HEK293 (cell line): ENCODE data around the gene C18orf32.

Experiments
- CTCF ChIA-PET: fragments of 350-600 bp; formaldehyde crosslinking; extraction: SDS; loops from one replicate; lab custom pipeline; 2021; ENCODE audit warnings: antibody characterized with exemption; lab: Yijun Ruan, JAX
- POLR2A ChIA-PET: fragments of 300-600 bp; formaldehyde crosslinking; extraction: SDS; loops from one replicate; lab custom pipeline; 2020; ENCODE audit warnings: antibody characterized with exemption, inconsistent platforms; lab: Yijun Ruan, JAX
- H3K27ac ChIP-seq: fragments of 200-500 bp; sonication (Bioruptor generic); 2 replicates; pipeline ENCODE4 v1.5.1; 2014; ENCODE audit warnings: low read depth, low read length, control low read depth, inconsistent platforms; ENCODE audit errors: extremely low read depth
- H3K36me3 ChIP-seq, 2 experiments: fragments of 200-500 bp in 1 of 2; sonication (Bioruptor generic) in 1 of 2; 1 replicate in 1 of 2; 2 replicates in 1 of 2; pipeline ENCODE4 v1.5.1; 2014 to 2017; ENCODE audit warnings: inconsistent platforms in 2 of 2, low read length in 2 of 2; ENCODE audit not compliant: control insufficient read depth in 2 of 2, insufficient read depth in 1 of 2
- H3K4me1 ChIP-seq: fragments of 200-500 bp; sonication (Bioruptor generic); 2 replicates; pipeline ENCODE4 v1.5.1; 2014; ENCODE audit warnings: mild to moderate bottlenecking, low read length, inconsistent platforms; ENCODE audit not compliant: control insufficient read depth, insufficient read depth
- H3K4me3 ChIP-seq: 2 replicates; pipeline ENCODE4 v1.5.1; 2011; ENCODE audit warnings: low read depth, mild to moderate bottlenecking, control low read depth, low read length, moderate library complexity
- H3K9me3 ChIP-seq: fragments of 200-500 bp; sonication (Bioruptor generic); 2 replicates; pipeline ENCODE4 v1.5.1; 2014; ENCODE audit warnings: low read depth, low read length, inconsistent platforms; ENCODE audit not compliant: control insufficient read depth, insufficient read depth
- ATF2 ChIP-seq: fragments of 450-650 bp; formaldehyde crosslinking; IDR thresholded peaks from 2 replicates; pipeline ENCODE4 v1.5.1; 2016; ENCODE audit warnings: missing biosample characterization, missing genetic modification characterization, low read depth
- GLIS2 ChIP-seq: fragments of 450-650 bp; formaldehyde crosslinking; IDR thresholded peaks from 2 replicates; pipeline ENCODE4 v1.5.1; 2016; ENCODE audit warnings: missing biosample characterization, missing genetic modification characterization
- IKZF3 ChIP-seq: fragments of 450-650 bp; IDR thresholded peaks from 2 replicates; pipeline ENCODE4 v1.5.0; 2018; ENCODE audit warnings: missing biosample characterization, mild to moderate bottlenecking, missing genetic modification characterization, moderate library complexity
- KLF9 ChIP-seq: fragments of 450-650 bp; formaldehyde crosslinking; IDR thresholded peaks from 2 replicates; pipeline ENCODE4 v1.5.1; 2016; ENCODE audit warnings: missing biosample characterization, missing genetic modification characterization, low read depth
- SCRT1 ChIP-seq: fragments of 450-650 bp; formaldehyde crosslinking; IDR thresholded peaks from 2 replicates; pipeline ENCODE4 v1.5.1; 2016; ENCODE audit warnings: missing biosample characterization, missing genetic modification characterization, borderline replicate concordance
- SP2 ChIP-seq: fragments of 450-650 bp; formaldehyde crosslinking; IDR thresholded peaks from 2 replicates; pipeline ENCODE4 v1.5.1; 2016; ENCODE audit warnings: missing biosample characterization, missing genetic modification characterization
- SP3 ChIP-seq: fragments of 450-650 bp; formaldehyde crosslinking; IDR thresholded peaks from 2 replicates; pipeline ENCODE4 v1.5.1; 2016; ENCODE audit warnings: missing biosample characterization, missing genetic modification characterization
- SP7 ChIP-seq: fragments of 450-650 bp; formaldehyde crosslinking; IDR thresholded peaks from 2 replicates; pipeline ENCODE4 v1.5.1; 2016; ENCODE audit warnings: missing biosample characterization, missing genetic modification characterization
- TCF7L2 ChIP-seq: IDR thresholded peaks from 2 replicates; pipeline ENCODE4 v1.6.1; 2011; ENCODE audit warnings: low read depth, mild to moderate bottlenecking, inconsistent platforms, low read length, moderate library complexity, borderline replicate concordance
- ZFHX2 ChIP-seq: fragments of 450-650 bp; formaldehyde crosslinking; conservative IDR thresholded peaks from 2 replicates; pipeline ENCODE4 v1.5.1; 2016; ENCODE audit warnings: missing biosample characterization, missing genetic modification characterization
- ZNF16 ChIP-seq: fragments of 450-650 bp; formaldehyde crosslinking; IDR thresholded peaks from 2 replicates; pipeline ENCODE4 v1.5.1; 2016; ENCODE audit warnings: low read depth, missing biosample characterization, missing genetic modification characterization
- ZNF274 ChIP-seq, 2 experiments: fragments of 200-500 bp in 1 of 2; fragments of 450-650 bp in 1 of 2; sonication (Bioruptor generic) in 1 of 2; formaldehyde crosslinking in 1 of 2; IDR thresholded peaks; 2 replicates each; pipeline versions ENCODE4 v1.5.1 to v1.6.1; 2014 to 2016; ENCODE audit warnings: borderline replicate concordance in 1 of 2, inconsistent platforms in 1 of 2, low read length in 1 of 2, missing biosample characterization in 1 of 2, missing genetic modification characterization in 1 of 2
- ZNF292 ChIP-seq: fragments of 450-650 bp; formaldehyde crosslinking; IDR thresholded peaks from 2 replicates; pipeline ENCODE4 v1.5.1; 2016; ENCODE audit warnings: low read depth, missing biosample characterization, missing genetic modification characterization, borderline replicate concordance
- ZNF302 ChIP-seq: fragments of 450-650 bp; formaldehyde crosslinking; IDR thresholded peaks from 2 replicates; pipeline ENCODE4 v1.5.1; 2016; ENCODE audit warnings: missing biosample characterization, missing genetic modification characterization, low read depth
- ZNF366 ChIP-seq: fragments of 450-650 bp; formaldehyde crosslinking; conservative IDR thresholded peaks from 2 replicates; pipeline ENCODE4 v1.5.1; 2016; ENCODE audit warnings: missing biosample characterization, missing genetic modification characterization
- ZNF624 ChIP-seq: fragments of 450-650 bp; formaldehyde crosslinking; IDR thresholded peaks from 2 replicates; pipeline ENCODE4 v1.5.1; 2017; ENCODE audit warnings: missing biosample characterization, missing genetic modification characterization
- ZNF785 ChIP-seq: fragments of 450-650 bp; formaldehyde crosslinking; IDR thresholded peaks from 2 replicates; pipeline ENCODE4 v1.5.1; 2016; ENCODE audit warnings: missing biosample characterization, missing genetic modification characterization
- ZSCAN16 ChIP-seq: fragments of 450-650 bp; formaldehyde crosslinking; IDR thresholded peaks from 2 replicates; pipeline ENCODE4 v1.5.1; 2016; ENCODE audit warnings: missing biosample characterization, missing genetic modification characterization
- ZSCAN4 ChIP-seq: fragments of 450-650 bp; formaldehyde crosslinking; IDR thresholded peaks from 2 replicates; pipeline ENCODE4 v1.5.1; 2017; ENCODE audit warnings: missing biosample characterization, missing genetic modification characterization
- TF ChIP-seq, protein P1 (sequence below): fragments of 450-650 bp; formaldehyde crosslinking; IDR thresholded peaks from 2 replicates; pipeline ENCODE4 v1.5.1; 2017; ENCODE audit warnings: missing biosample characterization, missing genetic modification characterization
- TF ChIP-seq, protein P2 (sequence below): fragments of 450-650 bp; IDR thresholded peaks from 2 replicates; pipeline ENCODE4 v1.5.1; 2018; ENCODE audit warnings: missing biosample characterization, missing genetic modification characterization
- TF ChIP-seq, protein P3 (sequence below): fragments of 450-650 bp; formaldehyde crosslinking; IDR thresholded peaks from 2 replicates; pipeline ENCODE4 v1.5.1; 2017; ENCODE audit warnings: missing biosample characterization, mild to moderate bottlenecking, missing genetic modification characterization, moderate library complexity

C18orf32 gene

GRCh38 chr18:49495076-49495475 is 8.0 kb upstream of the C18orf32 start:
- CTCF ChIA-PET = interaction anchor here (0.6 to 1.2 kb wide), 3 partner anchors 97 to 1109 kb away, joined by 3 to 4 read pairs (median 3); no protein-coding TSS in a partner anchor
- Histone ChIP-seq H3K36me3 (peaks cover 11 to 18% of the 10 kb centered on the region in 2 experiments; a peak in 2 of 3 replicates), H3K4me3 (no peak overlapping the region), H3K27ac (no peak overlapping the region), H3K9me3 (no peaks in the 10 kb centered on the region), H3K4me1 (peaks cover 13% of the 10 kb centered on the region; the same call in 1 of the 2 replicates)
- TF ChIP-seq ZNF624 (tag by site-specific recombination) = no peak
- POLR2A ChIA-PET = interaction anchor here (1.4 kb wide), 2 partner anchors 8 to 10 kb away, joined by 4 to 8 read pairs; partner anchors contain the start of gene C18orf32

GRCh38 chr18:49494660-49495059 is 7.6 kb upstream of the C18orf32 start:
- no peak overlapping the region for H3K4me3 ChIP-seq
- H3K36me3 ChIP-seq = peaks cover 15 to 22% of the 10 kb centered on the region in 2 experiments; a peak in 2 of 3 replicates
- ChIA-PET POLR2A (interaction anchor here (1.4 kb wide), 1 partner anchor 8 kb away, joined by 8 read pairs; the partner anchor contains the start of gene C18orf32), CTCF (interaction anchor here (0.6 to 1.2 kb wide), 3 partner anchors 98 to 1108 kb away, joined by 3 to 4 read pairs (median 3); no protein-coding TSS in a partner anchor)
- peak; percentile 58 for TF ChIP-seq SP7 (tag by site-specific recombination)
- no peak for TF ChIP-seq ZNF274 (IDR thresholded peaks at IDR 0.05; ENCODE audit: low read length)
- no peak for TF ChIP-seq ZNF274 (tag by site-specific recombination; IDR thresholded peaks at IDR 0.05; ENCODE audit: borderline replicate concordance)
- no peak overlapping the region for H3K27ac ChIP-seq
- no peaks in the 10 kb centered on the region for H3K9me3 ChIP-seq
- peaks cover 17% of the 10 kb centered on the region for H3K4me1 ChIP-seq

DNA sequence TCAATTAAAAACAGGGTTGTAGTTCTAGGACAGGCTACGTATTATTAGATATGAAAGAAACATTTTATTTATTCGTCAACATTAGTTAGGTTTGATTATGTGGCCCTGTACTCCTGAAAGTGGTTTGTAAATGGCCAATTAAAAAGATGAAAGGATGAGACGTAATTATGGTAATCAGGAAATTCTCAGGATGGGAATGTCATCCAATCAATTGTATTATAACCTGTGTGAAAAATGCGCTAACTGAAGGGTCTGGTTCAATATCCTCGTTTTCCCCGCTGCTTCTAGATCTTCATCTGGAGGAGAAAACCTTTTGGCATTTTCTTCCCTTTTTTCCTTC is 5.6 kb upstream of the C18orf32 start:
- ChIA-PET POLR2A (no interaction called here), CTCF (interaction anchor here (0.8 kb wide), 1 partner anchor 16 kb away, joined by 3 read pairs; no protein-coding TSS in a partner anchor)
- no peak overlapping the region for H3K4me3 ChIP-seq
- 0 out of 2 replicates have a peak overlapping the region, but pooled peaks have one; percentile 19 for H3K27ac ChIP-seq
- peaks cover 21% of the 10 kb centered on the region for H3K4me1 ChIP-seq
- H3K9me3 ChIP-seq = no peaks in the 10 kb centered on the region
- peaks cover 35 to 42% of the 10 kb centered on the region in 2 experiments for H3K36me3 ChIP-seq
- TF ChIP-seq GLIS2 (tag by site-specific recombination) (no peak), ZNF302 (tag by site-specific recombination) (no peak), IKZF3 (tag by site-specific recombination) (0 out of 2 replicates have a peak, but pooled peaks have one; percentile 49), ZNF785 (tag by site-specific recombination) (no peak), KLF9 (tag by site-specific recombination) (no peak), SP3 (no peak), SP2 (no peak), ZNF292 (tag by site-specific recombination) (no peak), TCF7L2 (0 out of 2 replicates have a peak, but pooled peaks have one; percentile 18), ZFHX2 (tag by site-specific recombination) (no peak), ATF2 (tag by site-specific recombination) (no peak), ZSCAN16 (no peak), SCRT1 (no peak), ZNF16 (tag by site-specific recombination) (no peak), ZNF366 (tag by site-specific recombination) (peak; percentile 86), ZSCAN4 (tag by site-specific recombination) (no peak)
- TF ChIP-seq, protein P1, sequence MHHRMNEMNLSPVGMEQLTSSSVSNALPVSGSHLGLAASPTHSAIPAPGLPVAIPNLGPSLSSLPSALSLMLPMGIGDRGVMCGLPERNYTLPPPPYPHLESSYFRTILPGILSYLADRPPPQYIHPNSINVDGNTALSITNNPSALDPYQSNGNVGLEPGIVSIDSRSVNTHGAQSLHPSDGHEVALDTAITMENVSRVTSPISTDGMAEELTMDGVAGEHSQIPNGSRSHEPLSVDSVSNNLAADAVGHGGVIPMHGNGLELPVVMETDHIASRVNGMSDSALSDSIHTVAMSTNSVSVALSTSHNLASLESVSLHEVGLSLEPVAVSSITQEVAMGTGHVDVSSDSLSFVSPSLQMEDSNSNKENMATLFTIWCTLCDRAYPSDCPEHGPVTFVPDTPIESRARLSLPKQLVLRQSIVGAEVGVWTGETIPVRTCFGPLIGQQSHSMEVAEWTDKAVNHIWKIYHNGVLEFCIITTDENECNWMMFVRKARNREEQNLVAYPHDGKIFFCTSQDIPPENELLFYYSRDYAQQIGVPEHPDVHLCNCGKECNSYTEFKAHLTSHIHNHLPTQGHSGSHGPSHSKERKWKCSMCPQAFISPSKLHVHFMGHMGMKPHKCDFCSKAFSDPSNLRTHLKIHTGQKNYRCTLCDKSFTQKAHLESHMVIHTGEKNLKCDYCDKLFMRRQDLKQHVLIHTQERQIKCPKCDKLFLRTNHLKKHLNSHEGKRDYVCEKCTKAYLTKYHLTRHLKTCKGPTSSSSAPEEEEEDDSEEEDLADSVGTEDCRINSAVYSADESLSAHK (tag by site-specific recombination) = 0 out of 2 replicates have a peak, but pooled peaks have one; percentile 10
- TF ChIP-seq, protein P2, sequence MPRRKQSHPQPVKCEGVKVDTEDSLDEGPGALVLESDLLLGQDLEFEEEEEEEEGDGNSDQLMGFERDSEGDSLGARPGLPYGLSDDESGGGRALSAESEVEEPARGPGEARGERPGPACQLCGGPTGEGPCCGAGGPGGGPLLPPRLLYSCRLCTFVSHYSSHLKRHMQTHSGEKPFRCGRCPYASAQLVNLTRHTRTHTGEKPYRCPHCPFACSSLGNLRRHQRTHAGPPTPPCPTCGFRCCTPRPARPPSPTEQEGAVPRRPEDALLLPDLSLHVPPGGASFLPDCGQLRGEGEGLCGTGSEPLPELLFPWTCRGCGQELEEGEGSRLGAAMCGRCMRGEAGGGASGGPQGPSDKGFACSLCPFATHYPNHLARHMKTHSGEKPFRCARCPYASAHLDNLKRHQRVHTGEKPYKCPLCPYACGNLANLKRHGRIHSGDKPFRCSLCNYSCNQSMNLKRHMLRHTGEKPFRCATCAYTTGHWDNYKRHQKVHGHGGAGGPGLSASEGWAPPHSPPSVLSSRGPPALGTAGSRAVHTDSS (tag by site-specific recombination) = no peak
- TF ChIP-seq, protein P3, sequence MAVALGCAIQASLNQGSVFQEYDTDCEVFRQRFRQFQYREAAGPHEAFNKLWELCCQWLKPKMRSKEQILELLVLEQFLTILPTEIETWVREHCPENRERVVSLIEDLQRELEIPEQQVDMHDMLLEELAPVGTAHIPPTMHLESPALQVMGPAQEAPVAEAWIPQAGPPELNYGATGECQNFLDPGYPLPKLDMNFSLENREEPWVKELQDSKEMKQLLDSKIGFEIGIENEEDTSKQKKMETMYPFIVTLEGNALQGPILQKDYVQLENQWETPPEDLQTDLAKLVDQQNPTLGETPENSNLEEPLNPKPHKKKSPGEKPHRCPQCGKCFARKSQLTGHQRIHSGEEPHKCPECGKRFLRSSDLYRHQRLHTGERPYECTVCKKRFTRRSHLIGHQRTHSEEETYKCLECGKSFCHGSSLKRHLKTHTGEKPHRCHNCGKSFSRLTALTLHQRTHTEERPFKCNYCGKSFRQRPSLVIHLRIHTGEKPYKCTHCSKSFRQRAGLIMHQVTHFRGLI (tag by site-specific recombination) = 0 out of 2 replicates have a peak, but pooled peaks have one; percentile 6
